SK-N-SH (cell line): ENCODE results near the gene TBC1D8. TPM values are rescaled to one million over a fixed set of nuclear protein-coding genes. Genes with fewer than 3 reads are reported as not detected.

Experiments
- CTCF ChIA-PET: fragments of 300-600, 350-600 bp; formaldehyde crosslinking; extraction: SDS; loops from one replicate; lab custom pipeline; 2021; lab: Yijun Ruan, JAX
- POLR2A ChIA-PET: fragments of 350-600 bp; sonication (Branson Sonifier 250); formaldehyde crosslinking; extraction: SDS; loops from one replicate; lab custom pipeline; 2020; ENCODE audit warnings: antibody characterized with exemption, inconsistent platforms; lab: Yijun Ruan, JAX
- DNase-seq: peaks from one replicate; pipeline ENCODE4 v3.0.0; 2012
- H2AFZ ChIP-seq: fragments of 200-600 bp; sonication (generic); 2 replicates; pipeline ENCODE4 v1.8.1; 2016; ENCODE audit warnings: antibody characterized with exemption, mild to moderate bottlenecking, low read depth
- H3F3A ChIP-seq: fragments of 200-600 bp; sonication (generic); replicated peaks from 2 replicates; pipeline ENCODE3; 2016; ENCODE audit warnings: antibody characterized with exemption, mild to moderate bottlenecking; ENCODE audit not compliant: insufficient read depth
- H3K27ac ChIP-seq, 2 experiments: fragments of 200-500 bp in 1 of 2; fragments of 200-600 bp in 1 of 2; sonication (Bioruptor generic) in 1 of 2; sonication (generic), shearing (Covaris generic) in 1 of 2; 2 replicates each; pipeline versions ENCODE4 v1.5.1 to v1.6.1; 2014 to 2016; ENCODE audit warnings: low read depth in 2 of 2, inconsistent platforms in 1 of 2, low read length in 1 of 2, mild to moderate bottlenecking in 1 of 2, mixed read lengths in 1 of 2
- H3K27me3 ChIP-seq: fragments of 200-600 bp; sonication (generic), shearing (Covaris generic); 2 replicates; pipeline ENCODE4 v1.6.1; 2016; ENCODE audit warnings: mixed run types; ENCODE audit not compliant: insufficient read depth
- H3K36me3 ChIP-seq, 2 experiments: fragments of 200-500 bp in 1 of 2; fragments of 200-600 bp in 1 of 2; sonication (Bioruptor generic) in 1 of 2; sonication (generic) in 1 of 2; replicated peaks in 1 of 2; 2 replicates each; pipeline versions ENCODE3 to v1.5.1; 2014 to 2016; ENCODE audit warnings: low read length in 1 of 2, mild to moderate bottlenecking in 1 of 2; ENCODE audit not compliant: insufficient read depth in 2 of 2, control insufficient read depth in 1 of 2
- H3K4me1 ChIP-seq, 2 experiments: fragments of 200-500 bp in 1 of 2; fragments of 200-600 bp in 1 of 2; sonication (Bioruptor generic) in 1 of 2; sonication (generic), shearing (Covaris generic) in 1 of 2; 2 replicates each; pipeline versions ENCODE4 v1.5.1 to v1.6.1; 2014 to 2016; ENCODE audit warnings: low read depth in 1 of 2, low read length in 1 of 2, mixed run types in 1 of 2; ENCODE audit not compliant: insufficient read depth in 2 of 2, control insufficient read depth in 1 of 2
- H3K4me2 ChIP-seq: fragments of 200-600 bp; sonication (generic), shearing (Covaris generic); 2 replicates; pipeline ENCODE4 v1.6.1; 2017; ENCODE audit warnings: mixed run types
- H3K4me3 ChIP-seq, 2 experiments: fragments of 200-500 bp in 1 of 2; fragments of 200-600 bp in 1 of 2; sonication (Bioruptor generic) in 1 of 2; sonication (generic), shearing (Covaris generic) in 1 of 2; 2 replicates each; pipeline versions ENCODE4 v1.5.1 to v1.8.1; 2014 to 2016; ENCODE audit warnings: low read depth in 2 of 2, inconsistent platforms in 1 of 2, low read length in 1 of 2, mild to moderate bottlenecking in 1 of 2, mixed read lengths in 1 of 2, moderate library complexity in 1 of 2
- H3K79me2 ChIP-seq: fragments of 200-600 bp; sonication (generic); 2 replicates; pipeline ENCODE4 v1.8.1; 2017; ENCODE audit warnings: mild to moderate bottlenecking; ENCODE audit not compliant: insufficient read depth
- H3K9ac ChIP-seq: fragments of 200-600 bp; sonication (generic); 2 replicates; pipeline ENCODE4 v1.6.1; 2017; ENCODE audit warnings: mixed run types
- H3K9me2 ChIP-seq: fragments of 200-600 bp; sonication (generic); 2 replicates; pipeline ENCODE4 v1.6.1; 2017; ENCODE audit warnings: mixed run types
- H3K9me3 ChIP-seq: fragments of 200-600 bp; sonication (generic); 2 replicates; pipeline ENCODE4 v1.6.1; 2017; ENCODE audit warnings: mixed run types, mild to moderate bottlenecking, moderate library complexity
- H4K20me1 ChIP-seq: fragments of 200-600 bp; sonication (generic); 2 replicates; pipeline ENCODE4 v1.6.1; 2017; ENCODE audit warnings: mild to moderate bottlenecking, mixed run types; ENCODE audit not compliant: insufficient read depth
- CHD2 ChIP-seq: fragments of 150-350 bp; IDR thresholded peaks from 2 replicates; pipeline ENCODE4 v1.6.1; 2018; ENCODE audit warnings: low read length; ENCODE audit not compliant: partially characterized antibody
- CTCF ChIP-seq: fragments of 200-600 bp; sonication (generic); IDR thresholded peaks from 2 replicates; pipeline ENCODE4 v1.6.1; 2017; ENCODE audit warnings: antibody characterized with exemption, mild to moderate bottlenecking, moderate library complexity
- EP300 ChIP-seq, 2 experiments: IDR thresholded peaks; 2 replicates each; pipeline versions ENCODE4 v1.4.0 to v1.6.1; 2012; ENCODE audit warnings: borderline replicate concordance in 1 of 2, low read depth in 1 of 2, low read length in 1 of 2
- EZH2phosphoT487 ChIP-seq: fragments of 200-600 bp; sonication (generic); IDR thresholded peaks from 2 replicates; pipeline ENCODE4 v1.6.1; 2017; ENCODE audit warnings: low read depth, mixed run types, mild to moderate bottlenecking, antibody characterized with exemption, moderate library complexity, borderline replicate concordance
- FOXM1 ChIP-seq: IDR thresholded peaks from 2 replicates; pipeline ENCODE4 v1.4.0; 2012; ENCODE audit warnings: low read depth, mild to moderate bottlenecking
- GABPA ChIP-seq: IDR thresholded peaks from 2 replicates; pipeline ENCODE4 v1.4.0; 2012; ENCODE audit warnings: low read depth, mild to moderate bottlenecking
- GATA2 ChIP-seq: sonication (generic); formaldehyde crosslinking; IDR thresholded peaks from 2 replicates; pipeline ENCODE4 v1.5.0; 2020; ENCODE audit warnings: mild to moderate bottlenecking, missing genetic modification reagents
- MAX ChIP-seq: IDR thresholded peaks from 2 replicates; pipeline ENCODE4 v1.4.0; 2012; ENCODE audit warnings: low read depth
- NRF1 ChIP-seq: IDR thresholded peaks from 2 replicates; pipeline ENCODE4 v1.6.1; 2012; ENCODE audit warnings: low read depth, mild to moderate bottlenecking, low read length
- PBX3 ChIP-seq: IDR thresholded peaks from 2 replicates; pipeline ENCODE4; 2012
- RAD21 ChIP-seq: IDR thresholded peaks from 2 replicates; pipeline ENCODE4 v1.6.1; 2012; ENCODE audit warnings: mild to moderate bottlenecking, low read length
- RCOR1 ChIP-seq: fragments of 150-350 bp; IDR thresholded peaks from 2 replicates; pipeline ENCODE4 v1.6.1; 2017; ENCODE audit warnings: antibody characterized with exemption, low read length
- SIN3A ChIP-seq: IDR thresholded peaks from 2 replicates; pipeline ENCODE4 v1.6.1; 2012; ENCODE audit warnings: low read depth, mild to moderate bottlenecking, low read length, moderate library complexity, borderline replicate concordance
- TAF1 ChIP-seq: IDR thresholded peaks from 2 replicates; pipeline ENCODE4 v1.6.1; 2012; ENCODE audit warnings: low read depth, mild to moderate bottlenecking, low read length, moderate library complexity, borderline replicate concordance
- TCF12 ChIP-seq: IDR thresholded peaks from 2 replicates; pipeline ENCODE4 v1.4.0; 2012
- TEAD4 ChIP-seq: IDR thresholded peaks from 2 replicates; pipeline ENCODE4 v1.4.0; 2012; ENCODE audit warnings: mild to moderate bottlenecking, borderline replicate concordance; ENCODE audit not compliant: insufficient read depth
- USF1 ChIP-seq: IDR thresholded peaks from 2 replicates; pipeline ENCODE4 v1.4.0; 2012; ENCODE audit warnings: low read depth, borderline replicate concordance
- ZBTB33 ChIP-seq: IDR thresholded peaks from 2 replicates; pipeline ENCODE4 v1.4.0; 2012; ENCODE audit warnings: low read depth, borderline replicate concordance
- WGBS: methylation state at CpG from one replicate; pipeline ENCODE4 v1.1.6; 2017; ENCODE audit warnings: low lambda C conversion rate; 5-methylcytosine and 5-hydroxymethylcytosine counted together
- polyA plus RNA-seq, 3 experiments: library from polyadenylated mRNA; depleted of rRNA; stranded (reverse); fragments of >200 nt; gene quantifications; 2 replicates each; pipeline ENCODE4 v1.2.3, GENCODE V29; 2012

Gene TBC1D8
- polyA plus RNA-seq, 1 of the 3 experiments (the other 2 are of a cell fraction): 5.3 TPM

GRCh38 chr2:101140237-101140636 lies 10.9 kb downstream of the TBC1D8 start:
- Histone ChIP-seq H3K27me3 (no peaks in the 10 kb centered on the region; the same call in 1 of the 2 replicates), H3K4me1 (peaks cover 0 to 2% of the 10 kb centered on the region in 2 experiments; a peak in 1 of 4 replicates), H2AFZ (no peak overlapping the region), H3K4me2 (no peak overlapping the region), H3K4me3 (no peak overlapping the region), H3K27ac (no peak overlapping the region), H3K9me3 (no peaks in the 10 kb centered on the region), H3K79me2 (no peaks in the 10 kb centered on the region), H3K36me3 (no peaks in the 10 kb centered on the region), H4K20me1 (no peaks in the 10 kb centered on the region), H3K9me2 (no peaks in the 10 kb centered on the region), H3F3A (no peaks in the 10 kb centered on the region), H3K9ac (no peak overlapping the region)
- TF ChIP-seq TEAD4 (no peak), SIN3A (no peak), ZBTB33 (no peak), RCOR1 (no peak), CTCF (no peak), EP300 (IDR thresholded peaks at IDR 0.05; ENCODE audit: borderline replicate concordance in 1 of 2, low read depth in 1 of 2, low read length in 1 of 2) (no peak), GABPA (no peak), NRF1 (no peak), USF1 (no peak), TAF1 (no peak), RAD21 (no peak), GATA2 (CRISPR knock-in tag) (no peak)
- ChIA-PET POLR2A (interaction anchor here (1.4 kb wide), 1 partner anchor 10 kb away, joined by 3 read pairs; no protein-coding TSS in a partner anchor), CTCF (interaction anchor here (1.0 to 1.8 kb wide), 2 partner anchors 10 to 103 kb away, joined by 4 to 9 read pairs; no protein-coding TSS in a partner anchor)
- 90% methylated on average over 7 of the region's 7 CpGs for WGBS
- no peak for DNase-seq

- Histone ChIP-seq H3K36me3 (no peaks in the 10 kb centered on the region), H3K9me2 (no peaks in the 10 kb centered on the region), H3K79me2 (no peaks in the 10 kb centered on the region), H3K9me3 (no peaks in the 10 kb centered on the region), H3K4me3 (no peak overlapping the region), H3K4me2 (no peak overlapping the region), H4K20me1 (no peaks in the 10 kb centered on the region), H3K4me1 (peaks cover 0 to 2% of the 10 kb centered on the region in 2 experiments; a peak in 1 of 4 replicates), H3K27ac (no peak overlapping the region), H3K27me3 (no peaks in the 10 kb centered on the region; the same call in 1 of the 2 replicates), H2AFZ (no peak overlapping the region), H3F3A (no peaks in the 10 kb centered on the region), H3K9ac (no peak overlapping the region)
- DNase-seq: no peak
- POLR2A ChIA-PET: no interaction called here
- CTCF ChIA-PET: interaction anchor here (1.0 to 1.8 kb wide), 2 partner anchors 9 to 103 kb away, joined by 4 to 9 read pairs; no protein-coding TSS in a partner anchor
- WGBS: 89% methylated on average over 4 of the region's 4 CpGs
- no peak for TF ChIP-seq FOXM1
- no peak for TF ChIP-seq EZH2phosphoT487
- TF ChIP-seq TCF12: no peak
- TF ChIP-seq GATA2 (CRISPR knock-in tag): no peak
- no peak for TF ChIP-seq SIN3A
- TF ChIP-seq CTCF: no peak
- TF ChIP-seq PBX3: no peak
- TF ChIP-seq USF1: no peak
- TF ChIP-seq MAX: no peak
- no peak for TF ChIP-seq CHD2
Measured at GRCh38 chr2:101139495-101139894, 11.7 kb downstream of the TBC1D8 start.
